Progenitor cell of endocrine pancreas (in vitro differentiated cells): Measurements from ENCODE around the gene SLC39A11. TPM values are rescaled to one million over a fixed set of nuclear protein-coding genes. Genes with fewer than 3 reads are reported as not detected.
"Not testable (repeated sequence)": the region's sequence is repeated elsewhere in the genome, so short reads cannot be mapped to it uniquely, and the experiment has no call there.

Experiments
- DNase-seq: peaks from one replicate; pipeline ENCODE4 v3.0.0; 2021; ENCODE audit warnings: low spot score; ENCODE audit not compliant: unreplicated experiment
- H3K27ac Mint-ChIP-seq: 2 replicates; pipeline ENCODE4 v1.8.0; 2021; ENCODE audit warnings: mild to moderate bottlenecking, moderate library complexity, mixed read lengths
- H3K27me3 Mint-ChIP-seq: 2 replicates; pipeline ENCODE4 v1.8.0; 2021; ENCODE audit warnings: mixed read lengths
- H3K36me3 Mint-ChIP-seq: 2 replicates; pipeline ENCODE4 v1.8.0; 2022; ENCODE audit warnings: mixed read lengths; ENCODE audit not compliant: insufficient read depth
- H3K4me1 Mint-ChIP-seq: 2 replicates; pipeline ENCODE4 v1.8.0; 2021; ENCODE audit warnings: low read depth, mixed read lengths
- H3K4me3 Mint-ChIP-seq: 2 replicates; pipeline ENCODE4 v1.8.0; 2021; ENCODE audit warnings: low read depth, mild to moderate bottlenecking, moderate library complexity, mixed read lengths
- H3K9me3 Mint-ChIP-seq: 2 replicates; pipeline ENCODE4 v1.8.0; 2021; ENCODE audit warnings: low read depth, mixed read lengths
- total RNA-seq: library from RNA; stranded (reverse); gene quantifications from 2 replicates; pipeline ENCODE4 v1.2.1, GENCODE V29; 2021
- TF ChIP-seq, protein P1 (sequence below): fragments of 200-600 bp; sonication (generic); IDR thresholded peaks from one replicate; pipeline ENCODE4 v1.5.0; 2021; ENCODE audit warnings: antibody characterized with exemption, mild to moderate bottlenecking; ENCODE audit not compliant: unreplicated experiment

The SLC39A11 gene
- total RNA-seq, 1 donor from 2014 or later, result 20.5 TPM

DNA sequence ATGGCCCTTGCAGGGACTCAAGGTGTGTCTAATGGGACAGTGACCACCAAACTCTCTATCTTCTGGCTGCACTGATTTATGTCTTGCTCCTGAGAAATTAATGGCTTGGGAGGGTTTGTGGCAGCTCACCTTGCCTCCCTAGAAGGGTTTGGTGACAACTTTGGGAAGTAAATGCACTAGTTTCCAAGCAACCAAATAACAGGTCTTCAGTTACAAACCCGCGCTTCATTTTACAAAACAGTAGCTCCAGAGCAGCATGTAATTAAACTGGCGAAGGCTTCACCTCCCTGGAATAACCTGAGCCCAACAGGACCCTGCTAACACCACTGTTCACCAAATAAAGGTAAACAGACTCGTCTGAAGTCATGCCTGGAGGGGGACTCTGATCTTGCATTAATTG is 318.3 kb downstream of the SLC39A11 start:
- Mint-ChIP-seq H3K27me3 (peaks cover 6% of the 10 kb centered on the region), H3K9me3 (peaks cover 3% of the 10 kb centered on the region), H3K27ac (no peak overlapping the region), H3K36me3 (peaks cover 2% of the 10 kb centered on the region), H3K4me3 (no peak overlapping the region), H3K4me1 (no peaks in the 10 kb centered on the region)
- TF ChIP-seq, protein P1, sequence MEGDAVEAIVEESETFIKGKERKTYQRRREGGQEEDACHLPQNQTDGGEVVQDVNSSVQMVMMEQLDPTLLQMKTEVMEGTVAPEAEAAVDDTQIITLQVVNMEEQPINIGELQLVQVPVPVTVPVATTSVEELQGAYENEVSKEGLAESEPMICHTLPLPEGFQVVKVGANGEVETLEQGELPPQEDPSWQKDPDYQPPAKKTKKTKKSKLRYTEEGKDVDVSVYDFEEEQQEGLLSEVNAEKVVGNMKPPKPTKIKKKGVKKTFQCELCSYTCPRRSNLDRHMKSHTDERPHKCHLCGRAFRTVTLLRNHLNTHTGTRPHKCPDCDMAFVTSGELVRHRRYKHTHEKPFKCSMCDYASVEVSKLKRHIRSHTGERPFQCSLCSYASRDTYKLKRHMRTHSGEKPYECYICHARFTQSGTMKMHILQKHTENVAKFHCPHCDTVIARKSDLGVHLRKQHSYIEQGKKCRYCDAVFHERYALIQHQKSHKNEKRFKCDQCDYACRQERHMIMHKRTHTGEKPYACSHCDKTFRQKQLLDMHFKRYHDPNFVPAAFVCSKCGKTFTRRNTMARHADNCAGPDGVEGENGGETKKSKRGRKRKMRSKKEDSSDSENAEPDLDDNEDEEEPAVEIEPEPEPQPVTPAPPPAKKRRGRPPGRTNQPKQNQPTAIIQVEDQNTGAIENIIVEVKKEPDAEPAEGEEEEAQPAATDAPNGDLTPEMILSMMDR, result no peak
- DNase-seq, result no peak

DNA sequence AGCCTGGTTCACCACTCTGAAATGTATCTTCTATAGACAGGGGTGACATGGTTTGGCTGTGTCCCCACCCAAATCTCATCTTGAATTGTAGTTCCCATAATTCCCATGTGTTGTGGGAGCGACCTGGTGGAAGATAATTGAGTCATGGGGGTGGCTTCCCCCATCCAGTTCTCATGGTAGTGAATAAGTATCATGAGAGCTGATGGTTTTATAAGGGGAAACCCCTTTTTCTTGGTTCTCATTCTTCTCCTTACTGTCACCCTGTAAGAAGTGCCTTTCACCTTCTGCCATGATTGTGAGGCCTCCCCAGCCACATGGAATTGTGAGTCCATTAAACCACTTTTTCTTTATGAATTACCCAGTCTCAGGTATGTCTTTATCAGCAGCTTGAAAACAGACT is 319.3 kb downstream of the SLC39A11 start:
- H3K4me3 Mint-ChIP-seq, H3K36me3 Mint-ChIP-seq, H3K4me1 Mint-ChIP-seq, H3K27ac Mint-ChIP-seq, H3K27me3 Mint-ChIP-seq, DNase-seq, H3K9me3 Mint-ChIP-seq: not testable (repeated sequence)

DNA sequence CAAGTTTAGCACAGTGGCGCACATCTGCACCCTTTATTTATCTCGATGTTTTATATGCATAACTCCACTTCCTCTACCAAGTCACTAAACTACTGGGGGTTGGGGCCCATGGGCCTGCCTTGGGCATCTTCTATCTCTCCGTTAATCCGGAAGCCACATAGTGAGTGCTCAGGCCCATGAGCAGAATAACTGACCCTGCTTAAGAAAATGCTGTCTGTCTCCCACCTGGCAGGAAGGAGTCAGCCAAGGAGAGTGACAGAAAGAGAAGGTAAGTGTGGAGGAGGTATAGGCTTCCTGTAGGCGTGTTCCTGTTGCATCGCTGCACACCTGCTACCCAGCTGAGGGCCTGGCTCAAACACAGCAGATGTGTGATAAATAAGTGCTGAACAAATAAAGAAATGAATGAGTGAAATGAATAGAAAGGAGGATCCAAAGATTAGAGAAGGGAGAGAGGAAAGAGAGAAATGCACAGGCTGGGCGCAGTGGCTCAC is 320.1 kb downstream of the SLC39A11 start:
- H3K4me3 Mint-ChIP-seq, result no peak overlapping the region
- peaks cover 6% of the 10 kb centered on the region for H3K27me3 Mint-ChIP-seq
- TF ChIP-seq, protein P1, result no peak

DNA sequence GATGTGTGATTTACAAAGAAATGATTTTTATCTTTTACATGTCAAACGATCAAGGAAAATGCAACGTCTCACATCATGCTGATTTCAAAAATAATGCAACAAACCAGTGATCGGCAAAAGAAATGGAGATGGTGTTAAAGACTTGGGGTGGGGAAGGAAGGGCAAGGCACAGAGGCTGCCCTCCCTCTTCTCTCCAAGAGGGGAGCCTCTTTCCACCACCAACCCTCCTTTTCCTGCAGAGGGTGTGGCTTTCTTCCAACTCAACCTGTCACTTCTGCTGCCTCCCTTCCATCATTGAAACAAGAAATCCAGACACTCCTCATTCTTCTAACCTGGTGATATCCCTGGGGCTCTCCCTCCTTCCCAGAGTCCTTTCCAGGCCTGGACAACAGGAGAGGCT is 320.8 kb downstream of the SLC39A11 start:
- H3K27me3 Mint-ChIP-seq, result peaks cover 6% of the 10 kb centered on the region
- no peaks in the 10 kb centered on the region for H3K4me1 Mint-ChIP-seq
- TF ChIP-seq, protein P1, result no peak
- peaks cover 13% of the 10 kb centered on the region for H3K9me3 Mint-ChIP-seq
- no peak overlapping the region for H3K4me3 Mint-ChIP-seq
- H3K36me3 Mint-ChIP-seq, result peaks cover 9% of the 10 kb centered on the region
- DNase-seq, result no peak
- H3K27ac Mint-ChIP-seq, result no peak overlapping the region

More for the DNA sequence above, 320.1 kb downstream of the SLC39A11 start:
- H3K36me3 Mint-ChIP-seq, result peaks cover 5% of the 10 kb centered on the region
- peaks cover 7% of the 10 kb centered on the region for H3K9me3 Mint-ChIP-seq
- H3K4me1 Mint-ChIP-seq, result no peaks in the 10 kb centered on the region
- DNase-seq, result no peak
- no peak overlapping the region for H3K27ac Mint-ChIP-seq

DNA sequence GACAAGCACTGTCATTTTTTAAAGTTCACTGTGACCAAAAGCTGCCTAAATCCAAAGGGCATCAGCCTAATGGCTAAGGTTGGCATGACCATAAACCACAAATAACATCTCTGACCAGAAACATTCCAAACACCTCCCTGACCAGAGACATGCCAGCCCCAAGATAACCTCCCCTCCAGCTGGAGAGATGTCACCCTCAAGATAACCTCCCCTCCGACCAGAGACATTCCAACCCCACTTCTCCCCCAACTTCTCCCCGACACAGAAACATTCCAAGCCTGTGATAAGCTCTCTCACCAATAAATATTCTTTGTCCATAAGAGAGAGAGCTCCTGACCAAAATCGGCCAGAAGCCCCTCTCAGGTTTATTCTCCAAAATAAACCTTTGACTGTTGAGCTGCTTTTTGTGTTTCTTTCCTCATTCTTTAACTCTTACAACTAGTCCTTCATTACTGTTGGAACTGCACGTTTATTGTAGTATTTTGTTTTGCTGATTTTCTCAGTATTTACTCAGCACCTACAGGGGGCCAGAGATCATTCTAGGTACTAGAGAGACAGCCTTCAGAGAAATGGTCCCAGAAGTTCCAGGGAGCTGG is 325.6 kb downstream of the SLC39A11 start:
- Mint-ChIP-seq H3K36me3 (peaks cover 9% of the 10 kb centered on the region), H3K27ac (no peak overlapping the region), H3K4me3 (no peak overlapping the region), H3K4me1 (no peaks in the 10 kb centered on the region), H3K27me3 (peaks cover 6% of the 10 kb centered on the region), H3K9me3 (peaks cover 16% of the 10 kb centered on the region)
- TF ChIP-seq, protein P1, result no peak
- DNase-seq, result no peak
